Stomach (tissue), 4 donors: ENCODE results near the gene MZF1.

Experiments used
- EP300 ChIP-seq: sonication (generic); formaldehyde crosslinking; IDR thresholded peaks from one replicate; pipeline ENCODE4 v1.6.1; 2017; ENCODE audit warnings: antibody characterized with exemption
- POLR2A ChIP-seq, 4 donors: fragments of 450-650 bp; IDR thresholded peaks; one replicate each; pipeline ENCODE4 v1.6.1; 2016; ENCODE audit warnings: antibody characterized with exemption in 4 of 4, control low read depth in 2 of 4, mild to moderate bottlenecking in 1 of 4, moderate library complexity in 1 of 4
- TF ChIP-seq, protein P1 (sequence below), 7 experiments: fragments of 450-650 bp in 4 of 7; fragments of 200-600 bp in 3 of 7; sonication (generic) in 3 of 7; IDR thresholded peaks; one replicate each; pipeline ENCODE4 v1.5.1; 2016 to 2019; ENCODE audit warnings: antibody characterized with exemption in 7 of 7, control low read depth in 2 of 7, mild to moderate bottlenecking in 1 of 7

DNA sequence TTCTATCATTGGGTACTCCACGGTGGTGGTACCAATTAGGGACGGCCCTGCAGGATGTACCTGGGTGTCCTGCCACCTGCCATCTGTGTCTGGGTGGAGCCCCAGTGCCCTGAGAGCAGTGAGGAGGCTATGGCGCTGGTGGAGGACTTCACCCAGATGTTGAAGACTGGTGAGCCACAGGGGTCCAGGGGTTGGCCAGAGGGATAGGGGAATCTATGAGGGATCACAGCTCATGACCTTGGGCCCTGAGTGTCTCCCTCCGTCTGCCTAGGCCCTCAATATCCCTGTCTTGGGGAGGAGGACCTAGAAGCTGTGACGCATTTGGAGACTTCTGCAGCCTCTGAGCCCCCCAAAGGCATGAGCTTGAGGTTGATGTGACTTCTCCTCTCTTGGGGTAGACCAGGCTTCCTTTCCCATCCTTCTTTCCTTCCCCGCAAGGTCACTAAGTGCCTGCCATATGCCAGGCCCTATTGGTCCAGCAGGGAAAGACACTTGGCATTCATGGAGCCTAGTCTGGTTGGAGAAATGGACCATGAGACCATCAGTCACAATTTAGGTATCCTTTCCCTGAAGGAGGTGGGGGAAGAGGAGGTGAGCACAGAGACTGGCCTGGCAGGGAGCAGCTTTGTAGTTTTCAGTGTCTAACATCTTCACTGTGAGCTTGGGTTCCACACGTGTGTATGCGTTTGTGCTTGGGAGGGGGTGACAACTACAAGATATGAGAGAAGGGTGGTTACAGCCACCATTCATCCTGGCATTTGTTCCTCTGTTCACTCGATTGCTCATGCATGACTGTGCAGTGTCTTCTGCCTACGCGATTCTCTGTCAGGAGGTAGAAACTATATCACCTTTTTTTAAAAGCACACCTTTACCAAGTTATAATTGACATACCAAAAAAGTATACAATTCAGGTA is 5.1 kb upstream of the MZF1 start:
- no peak for TF ChIP-seq EP300
- TF ChIP-seq, protein P1, sequence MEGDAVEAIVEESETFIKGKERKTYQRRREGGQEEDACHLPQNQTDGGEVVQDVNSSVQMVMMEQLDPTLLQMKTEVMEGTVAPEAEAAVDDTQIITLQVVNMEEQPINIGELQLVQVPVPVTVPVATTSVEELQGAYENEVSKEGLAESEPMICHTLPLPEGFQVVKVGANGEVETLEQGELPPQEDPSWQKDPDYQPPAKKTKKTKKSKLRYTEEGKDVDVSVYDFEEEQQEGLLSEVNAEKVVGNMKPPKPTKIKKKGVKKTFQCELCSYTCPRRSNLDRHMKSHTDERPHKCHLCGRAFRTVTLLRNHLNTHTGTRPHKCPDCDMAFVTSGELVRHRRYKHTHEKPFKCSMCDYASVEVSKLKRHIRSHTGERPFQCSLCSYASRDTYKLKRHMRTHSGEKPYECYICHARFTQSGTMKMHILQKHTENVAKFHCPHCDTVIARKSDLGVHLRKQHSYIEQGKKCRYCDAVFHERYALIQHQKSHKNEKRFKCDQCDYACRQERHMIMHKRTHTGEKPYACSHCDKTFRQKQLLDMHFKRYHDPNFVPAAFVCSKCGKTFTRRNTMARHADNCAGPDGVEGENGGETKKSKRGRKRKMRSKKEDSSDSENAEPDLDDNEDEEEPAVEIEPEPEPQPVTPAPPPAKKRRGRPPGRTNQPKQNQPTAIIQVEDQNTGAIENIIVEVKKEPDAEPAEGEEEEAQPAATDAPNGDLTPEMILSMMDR (IDR thresholded peaks at IDR 0.05): no peak
- TF ChIP-seq POLR2A (IDR thresholded peaks at IDR 0.05): no peak
